Endometrial microvascular endothelial cells (primary cell): ENCODE measurements around the gene AANAT. TPM values are rescaled to one million over a fixed set of nuclear protein-coding genes. Genes with fewer than 3 reads are reported as not detected.

Experiments used
- in situ Hi-C: cut with HindIII; loops from 2 replicates; pipeline ENCODE4 v1.10.0; 2017; ENCODE audit warnings: low sequenced_read_pairs, low pct_unique_long_range_greater_than_20kb; ENCODE audit errors: inconsistent ontology term
- total RNA-seq: library from RNA; depleted of rRNA; stranded (reverse); fragments of >200 nt; gene quantifications from one replicate; pipeline ENCODE4 v1.2.3, GENCODE V29; 2015; ENCODE audit errors: inconsistent ontology term

Gene AANAT
- total RNA-seq, 1 donor from 2014 or later: not detected

DNA sequence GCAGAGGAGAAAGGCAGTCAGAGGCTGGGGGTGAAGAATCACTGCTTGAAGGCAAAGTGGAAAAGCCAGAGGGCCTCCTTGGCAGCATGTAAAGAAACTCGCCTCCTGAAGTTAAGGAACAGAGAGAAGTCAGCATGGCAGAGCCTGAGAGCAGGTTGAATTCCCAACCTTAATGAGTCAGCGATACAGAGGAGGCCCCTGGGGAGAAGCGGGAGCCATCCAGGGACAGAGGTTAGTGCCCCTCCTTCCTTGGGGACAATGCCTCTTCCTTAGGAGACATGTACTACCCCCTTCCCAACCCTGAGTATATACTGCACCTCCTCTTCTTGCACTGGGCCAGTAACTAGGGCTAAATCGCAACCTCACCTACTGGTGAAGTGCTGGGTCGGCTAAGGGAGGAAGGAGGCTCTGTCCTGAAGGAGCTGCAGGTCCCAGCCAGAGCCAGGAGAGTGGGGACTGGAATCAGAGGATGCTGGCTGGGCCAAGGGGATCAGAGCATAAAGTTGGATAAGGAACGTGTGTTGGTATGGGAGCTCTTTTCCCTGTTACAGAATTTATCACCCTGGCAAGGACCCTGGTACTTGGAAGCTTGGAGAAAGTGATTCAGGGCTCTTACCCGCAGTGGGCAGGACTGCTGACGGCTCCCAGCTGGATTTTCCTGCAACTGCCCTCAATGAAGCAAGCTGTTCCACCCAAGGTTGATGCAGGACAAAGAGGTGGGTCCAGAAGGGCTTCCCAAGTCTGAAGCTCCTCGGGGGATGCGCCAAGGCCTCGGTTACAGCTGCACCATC, 5.4 kb upstream of the AANAT start:
- in situ Hi-C loops: no loop called here

DNA sequence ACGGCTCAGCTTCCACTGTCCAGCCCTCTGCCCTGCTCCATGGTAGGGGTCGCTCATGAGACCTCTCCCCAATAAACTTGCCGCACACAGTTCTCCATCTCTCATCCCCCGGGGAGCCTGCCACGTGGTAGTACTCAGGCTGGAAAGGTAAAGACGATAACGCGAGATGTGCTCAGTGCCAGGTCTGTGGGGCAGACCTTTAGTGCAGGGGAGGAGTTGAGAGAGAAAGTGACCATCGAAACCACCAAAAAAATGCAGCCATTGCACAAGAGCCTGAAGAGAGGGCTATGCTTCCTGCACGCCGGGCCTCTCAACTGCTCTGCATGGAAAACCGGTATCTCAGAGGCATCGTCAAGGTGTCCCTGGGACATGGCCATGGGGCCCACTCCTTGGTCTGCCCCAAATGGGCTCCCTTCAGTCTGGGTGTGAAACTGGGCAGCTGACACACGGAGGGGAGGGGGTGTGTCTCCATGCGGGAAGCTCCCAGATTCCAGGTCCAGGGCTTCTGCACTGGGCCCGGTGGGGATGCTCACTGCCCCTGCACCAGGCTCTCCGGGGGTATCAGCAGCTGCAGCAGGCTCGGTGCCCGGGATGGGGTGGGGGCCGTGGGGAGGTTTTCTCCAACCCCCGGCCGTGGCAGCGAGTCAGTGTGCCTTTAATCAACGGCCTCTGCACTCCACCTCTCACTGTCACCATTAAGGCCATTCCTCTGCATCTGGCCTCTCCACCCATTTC, 4.7 kb upstream of the AANAT start:
- in situ Hi-C loops: no loop called here

DNA sequence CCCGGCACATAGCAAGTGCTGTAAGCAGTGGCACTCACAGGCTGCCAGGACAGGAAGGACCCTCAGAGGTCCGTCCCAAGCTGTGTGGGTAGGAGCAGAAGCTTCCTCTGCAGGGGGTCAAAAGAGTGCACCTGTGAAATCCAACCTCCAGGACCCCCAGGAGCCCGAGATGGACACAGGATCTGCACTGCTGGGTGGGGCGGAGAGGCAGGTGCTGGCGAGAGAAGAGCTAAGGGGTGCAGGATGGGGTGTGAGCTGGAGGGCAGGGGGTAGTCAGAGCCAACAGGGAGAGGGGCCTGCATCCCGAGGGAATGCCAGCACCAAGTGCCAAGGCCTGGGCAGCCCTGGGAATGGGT, 650 bp upstream of the AANAT start:
- in situ Hi-C loops: no loop called here

DNA sequence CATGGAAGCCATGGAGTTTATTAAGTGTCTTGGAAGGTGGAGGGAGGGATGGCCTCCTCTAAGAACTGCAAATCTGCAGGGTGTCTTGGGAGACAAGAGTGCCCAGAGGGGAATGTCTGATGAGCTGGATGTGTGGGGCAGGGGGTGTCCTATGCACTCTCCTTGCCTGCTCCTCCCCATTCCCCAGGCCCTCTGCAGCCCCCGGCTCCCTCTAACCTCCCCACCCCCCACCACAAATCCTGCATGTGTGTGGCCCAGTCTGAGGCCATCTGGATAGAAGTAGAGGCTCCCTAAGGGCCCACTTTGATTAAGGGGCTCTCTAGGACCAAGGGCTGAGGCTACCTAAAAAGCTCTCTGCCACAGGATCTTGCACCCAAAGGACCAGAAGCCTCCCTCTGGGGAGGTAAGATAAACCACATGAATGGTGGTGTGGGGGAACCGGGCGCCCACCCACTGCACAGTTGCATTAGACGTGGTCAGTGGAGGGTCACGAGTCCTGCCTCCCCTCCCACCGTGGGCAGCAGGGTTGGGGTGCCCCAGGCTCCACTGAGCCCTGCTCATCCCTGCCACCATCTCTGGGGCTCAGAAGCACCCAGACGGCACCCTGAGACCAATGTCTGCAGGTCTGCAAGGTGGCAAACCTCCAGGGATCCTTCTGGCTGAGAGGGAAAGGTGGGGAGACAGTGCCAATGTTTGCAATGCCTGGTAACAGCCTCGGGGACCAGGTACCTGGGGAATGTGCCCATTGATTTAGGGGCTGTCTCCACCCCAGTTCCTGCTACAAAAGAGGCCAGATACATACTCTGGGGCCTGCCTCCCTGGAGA, 618 bp downstream of the AANAT start:
- in situ Hi-C loops: no loop called here

DNA sequence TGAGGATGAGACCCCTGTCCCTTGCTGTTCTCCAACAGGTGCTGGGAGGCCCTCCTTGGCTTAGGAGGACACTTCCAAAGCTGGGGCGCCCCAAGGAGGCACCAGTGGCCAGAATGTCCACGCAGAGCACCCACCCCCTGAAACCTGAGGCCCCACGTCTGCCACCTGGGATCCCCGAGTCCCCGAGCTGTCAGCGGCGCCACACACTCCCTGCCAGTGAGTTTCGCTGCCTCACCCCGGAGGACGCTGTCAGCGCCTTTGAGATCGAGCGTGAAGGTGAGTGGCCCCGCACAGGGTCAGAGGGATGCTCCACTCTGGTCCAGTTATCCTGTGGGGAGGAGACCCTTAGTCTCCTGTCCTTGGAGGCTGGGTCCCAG, 1.2 kb downstream of the AANAT start:
- in situ Hi-C loops: no loop called here

DNA sequence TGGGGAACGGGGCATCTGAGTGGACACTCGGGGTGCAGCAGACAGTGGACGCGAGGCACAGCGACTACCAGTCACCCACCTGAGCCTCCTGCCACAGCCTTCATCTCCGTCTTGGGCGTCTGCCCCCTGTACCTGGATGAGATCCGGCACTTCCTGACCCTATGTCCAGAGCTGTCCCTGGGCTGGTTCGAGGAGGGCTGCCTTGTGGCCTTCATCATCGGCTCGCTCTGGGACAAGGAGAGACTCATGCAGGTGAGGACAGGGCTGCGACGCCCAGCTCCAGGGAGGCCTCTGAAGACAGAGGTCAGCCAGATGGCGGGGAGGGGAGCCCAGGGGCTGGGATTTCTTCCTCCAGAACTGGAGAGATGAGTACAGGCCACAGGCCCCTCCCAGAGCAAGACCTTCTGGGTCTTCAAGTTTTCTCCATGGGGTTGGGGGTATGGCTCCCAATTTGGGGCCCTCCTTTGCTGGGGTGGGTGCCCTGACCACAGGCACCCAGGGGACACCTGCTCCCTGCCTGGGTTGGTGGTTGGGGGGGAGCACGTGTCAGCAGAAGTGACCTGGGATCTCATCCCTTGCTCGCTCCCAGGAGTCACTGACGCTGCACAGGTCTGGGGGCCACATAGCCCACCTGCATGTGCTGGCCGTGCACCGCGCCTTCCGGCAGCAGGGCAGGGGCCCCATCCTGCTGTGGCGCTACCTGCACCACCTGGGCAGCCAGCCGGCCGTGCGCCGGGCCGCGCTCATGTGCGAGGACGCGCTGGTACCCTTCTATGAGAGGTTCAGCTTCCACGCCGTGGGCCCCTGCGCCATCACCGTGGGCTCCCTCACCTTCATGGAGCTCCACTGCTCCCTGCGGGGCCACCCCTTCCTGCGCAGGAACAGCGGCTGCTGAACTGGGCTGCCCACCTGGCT, 1.9 kb downstream of the AANAT start:
- in situ Hi-C loops: no loop called here

DNA sequence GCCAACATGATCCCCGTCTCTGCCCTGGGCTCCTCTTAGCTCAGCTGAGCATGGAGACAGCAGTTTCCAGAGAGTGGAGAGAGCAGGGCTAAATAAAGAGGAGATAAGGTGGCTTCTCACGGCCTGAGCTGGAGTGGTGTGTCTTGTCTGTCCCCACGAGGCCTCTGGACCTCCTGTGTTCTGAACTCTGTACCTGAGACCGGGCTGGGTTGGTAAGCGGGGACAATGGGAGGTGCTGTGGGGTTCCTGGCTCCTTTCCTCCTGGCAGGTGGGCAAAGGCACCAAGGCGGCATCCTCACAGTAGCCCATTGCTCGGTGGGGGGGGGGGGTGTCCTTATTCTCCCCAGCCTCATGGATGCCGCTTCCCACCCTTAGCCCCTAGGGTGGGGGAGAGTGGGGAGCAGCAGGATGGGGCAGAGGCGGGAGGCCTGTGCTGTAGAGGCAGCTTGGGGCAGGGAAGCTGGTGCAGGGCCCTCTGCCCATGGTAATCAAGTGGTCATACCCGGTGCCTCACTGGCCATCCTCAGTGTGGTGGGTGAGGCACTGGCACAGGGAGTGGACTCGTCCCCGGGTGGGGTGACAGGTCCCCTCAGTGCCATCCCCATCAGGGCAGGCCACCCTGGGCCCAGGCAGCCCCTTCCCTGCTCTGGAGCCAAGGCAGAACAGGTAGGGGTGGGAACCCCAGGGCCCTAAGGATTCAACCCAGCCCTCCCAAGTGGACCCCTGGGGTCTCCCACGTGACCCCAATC, 2.8 kb downstream of the AANAT start:
- in situ Hi-C loops: no loop called here

DNA sequence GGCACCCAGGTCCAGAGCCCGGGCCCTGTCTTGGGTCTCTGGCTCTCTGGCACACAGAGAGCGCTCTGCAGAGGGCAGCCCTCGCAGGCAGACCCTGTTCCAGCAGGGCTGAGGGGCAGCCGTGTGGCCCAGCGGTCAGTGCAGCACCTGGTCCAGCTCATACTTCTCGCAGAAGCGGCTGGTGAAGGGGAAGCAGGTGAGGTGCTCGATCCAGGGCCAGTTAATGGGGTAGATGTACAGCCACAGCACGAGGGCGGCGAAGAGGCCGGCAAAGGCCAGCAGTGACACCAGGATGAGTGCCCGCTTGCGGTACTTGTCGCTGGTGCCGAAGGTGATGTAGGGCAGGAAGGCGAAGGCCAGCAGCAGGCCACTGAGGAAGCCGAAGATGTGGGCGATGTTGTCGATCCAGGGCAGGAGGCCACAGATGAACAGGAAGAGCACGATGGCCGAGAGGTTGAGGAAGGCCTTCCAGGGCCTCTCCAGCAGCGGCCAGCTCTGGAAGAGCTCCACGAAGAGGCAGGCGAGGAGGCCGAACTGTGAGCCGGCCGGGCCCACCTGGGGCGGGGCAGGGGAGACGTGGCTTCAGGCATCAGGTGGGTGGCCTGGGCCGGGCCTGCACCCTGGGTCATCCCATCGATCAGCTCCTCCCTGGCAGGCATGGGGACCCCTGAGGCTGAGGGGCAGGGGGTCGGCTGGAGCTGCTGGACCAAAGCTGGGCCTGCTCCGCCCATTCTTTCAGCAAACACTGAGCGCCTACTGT, 4.3 kb downstream of the AANAT start:
- in situ Hi-C loops: no loop called here

DNA sequence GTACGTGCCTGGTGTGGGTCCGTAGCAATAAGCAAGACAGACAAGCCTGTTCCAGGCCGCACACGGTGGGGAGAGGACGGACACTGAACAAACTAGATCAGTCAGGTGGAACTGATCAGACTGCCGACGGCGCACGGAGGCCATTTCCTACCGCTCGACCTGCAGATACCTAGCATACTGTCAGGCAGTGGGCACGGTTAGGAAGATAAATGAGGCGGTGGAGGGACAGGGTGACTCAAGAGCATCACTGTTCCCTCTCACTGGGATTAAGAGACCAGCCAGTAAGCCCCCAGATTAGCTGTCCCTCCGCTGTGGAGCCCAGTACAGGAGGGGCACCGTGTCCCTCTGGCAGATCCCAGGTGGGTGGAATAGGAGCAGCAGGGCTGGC, 4.8 kb downstream of the AANAT start:
- in situ Hi-C loops: no loop called here

DNA sequence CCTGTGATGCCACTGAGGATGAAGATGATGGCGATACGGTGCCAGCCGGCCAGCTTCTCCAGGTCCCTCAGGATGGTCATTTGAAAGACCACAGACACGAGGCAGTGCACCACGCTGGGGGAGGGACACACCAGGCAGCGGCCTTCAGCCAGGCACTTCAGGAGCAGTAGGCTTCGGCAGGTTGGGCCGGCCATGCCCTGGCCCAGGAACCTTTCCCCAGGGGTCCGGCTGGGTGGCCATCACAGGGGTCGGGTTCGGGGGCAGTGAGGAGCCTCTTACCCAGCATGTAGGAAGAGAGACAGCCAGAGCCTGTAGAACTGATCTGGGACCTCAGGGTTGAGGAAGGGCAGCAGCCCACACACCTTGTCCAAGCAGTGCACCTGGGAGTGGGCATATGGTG, 5.3 kb downstream of the AANAT start:
- in situ Hi-C loops: no loop called here

DNA sequence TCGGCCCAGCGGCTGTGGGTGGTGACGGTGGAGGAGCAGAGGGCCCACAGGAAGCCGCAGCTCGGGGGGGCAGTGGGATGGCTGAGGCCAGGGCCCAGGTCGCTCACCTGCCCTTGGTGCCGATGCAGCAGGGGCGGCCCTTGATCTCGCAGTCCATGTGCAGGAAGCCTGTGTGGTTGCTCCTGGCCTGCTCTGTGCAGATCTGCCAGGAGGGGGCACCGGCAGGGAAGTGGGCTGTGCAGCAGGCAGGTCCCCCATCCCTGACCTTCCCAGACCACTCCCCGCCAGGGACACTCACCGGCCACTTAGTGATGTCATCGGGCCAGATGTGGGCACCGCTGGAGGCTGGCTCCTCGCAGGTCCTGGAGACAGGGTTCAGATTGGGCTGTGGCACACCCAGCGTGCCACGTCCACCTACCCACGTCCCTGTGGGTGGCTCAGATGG, 6.2 kb downstream of the AANAT start:
- in situ Hi-C loops: no loop called here

DNA sequence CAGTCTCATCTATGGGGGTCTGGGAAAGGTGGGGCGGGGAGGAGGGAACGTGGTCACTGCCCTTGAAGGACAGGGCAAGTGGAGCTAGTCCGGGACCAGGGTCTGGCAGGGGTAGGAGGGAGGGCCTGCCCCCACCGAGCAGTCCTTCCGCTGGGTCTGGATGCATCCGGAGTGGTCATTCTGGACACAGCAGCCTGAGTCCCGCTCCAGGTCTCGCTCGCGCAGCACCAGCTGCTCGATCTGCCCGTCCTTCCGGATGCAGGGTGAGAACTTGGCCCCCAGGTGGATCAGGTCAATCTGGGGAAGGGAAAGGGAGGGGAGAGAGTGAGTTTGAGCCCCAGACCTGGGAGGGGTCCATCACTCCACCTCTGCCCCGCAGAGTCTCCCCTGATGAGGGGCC, 6.8 kb downstream of the AANAT start:
- in situ Hi-C loops: no loop called here

DNA sequence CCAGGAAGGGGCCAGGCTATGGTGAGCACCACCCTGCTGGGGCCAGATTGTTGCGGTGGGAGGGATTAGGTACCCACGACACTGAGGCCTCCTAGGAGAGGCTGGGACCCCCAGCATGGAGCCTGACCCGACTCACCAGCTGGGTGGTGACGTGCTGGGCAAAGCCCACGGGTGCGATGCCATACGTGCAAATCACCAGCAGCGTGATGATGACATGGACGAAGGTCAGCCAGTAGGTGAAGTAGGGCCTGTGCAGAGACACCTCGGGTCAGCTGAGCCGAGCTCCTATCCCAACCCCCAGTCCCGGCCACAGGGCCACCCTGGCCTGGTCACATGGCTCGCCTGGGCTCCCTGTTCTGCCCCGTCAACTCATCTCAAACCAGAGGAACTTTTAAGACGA, 7.5 kb downstream of the AANAT start:
- in situ Hi-C loops: no loop called here

DNA sequence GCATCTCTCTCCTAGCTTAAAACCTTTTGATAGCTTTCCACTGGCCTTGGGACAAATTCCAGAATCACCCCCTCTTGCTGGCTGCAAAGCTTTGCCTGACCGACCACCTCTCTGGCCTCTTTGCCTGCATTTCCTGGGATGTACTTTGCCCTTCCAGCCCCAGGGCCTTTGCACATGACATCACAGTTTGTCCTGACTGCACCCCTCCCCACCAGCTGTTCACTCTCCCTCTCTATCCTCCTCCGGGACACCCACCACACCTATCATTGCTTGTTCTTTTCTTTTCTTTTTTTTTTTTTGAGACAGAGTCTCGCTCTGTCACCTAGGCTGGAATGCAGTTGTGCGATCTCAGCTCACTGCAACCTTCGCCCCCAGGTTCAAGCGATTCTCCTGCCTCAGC, 7.9 kb downstream of the AANAT start:
- in situ Hi-C loops: no loop called here

DNA sequence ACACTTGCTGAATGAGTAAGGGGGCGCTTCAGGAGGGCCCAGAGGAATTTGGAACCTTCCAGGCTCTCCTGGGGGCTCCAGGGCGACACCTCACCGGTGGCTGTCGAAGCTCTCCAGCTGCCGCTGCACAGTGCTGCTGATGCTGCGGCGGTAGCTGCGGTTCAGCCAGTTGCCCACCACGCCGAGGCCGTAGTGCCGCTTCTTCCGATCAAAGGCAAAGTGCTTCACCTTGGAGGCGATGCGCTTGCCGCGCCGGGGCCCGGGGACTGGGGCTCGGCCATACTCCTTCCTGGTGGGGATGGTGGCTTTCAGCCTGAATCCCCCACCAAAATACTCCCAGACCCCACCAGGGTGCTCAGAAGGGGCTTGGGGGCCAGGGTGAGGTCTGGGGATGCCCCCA, 9.3 kb downstream of the AANAT start:
- in situ Hi-C loops: no loop called here

DNA sequence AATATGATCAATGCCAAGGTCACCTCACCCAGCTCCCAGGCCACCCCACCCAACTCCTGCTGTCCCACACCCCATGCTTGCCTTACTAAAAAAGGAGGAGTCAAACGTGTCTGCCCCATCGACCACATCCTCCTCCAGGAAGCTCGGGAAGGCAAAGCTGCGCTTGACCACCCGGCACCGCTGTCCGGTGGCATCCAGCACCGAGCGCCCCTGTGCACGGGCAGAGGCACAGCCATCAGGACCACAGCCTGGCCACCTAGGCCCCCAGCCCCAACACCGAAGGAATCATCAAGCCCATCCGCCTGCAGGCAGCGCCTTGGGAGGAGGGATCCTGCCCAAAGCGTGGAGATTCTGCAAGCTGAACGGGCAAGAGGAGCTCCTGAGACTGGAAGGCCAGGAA, 10.2 kb downstream of the AANAT start:
- in situ Hi-C loops: no loop called here

DNA sequence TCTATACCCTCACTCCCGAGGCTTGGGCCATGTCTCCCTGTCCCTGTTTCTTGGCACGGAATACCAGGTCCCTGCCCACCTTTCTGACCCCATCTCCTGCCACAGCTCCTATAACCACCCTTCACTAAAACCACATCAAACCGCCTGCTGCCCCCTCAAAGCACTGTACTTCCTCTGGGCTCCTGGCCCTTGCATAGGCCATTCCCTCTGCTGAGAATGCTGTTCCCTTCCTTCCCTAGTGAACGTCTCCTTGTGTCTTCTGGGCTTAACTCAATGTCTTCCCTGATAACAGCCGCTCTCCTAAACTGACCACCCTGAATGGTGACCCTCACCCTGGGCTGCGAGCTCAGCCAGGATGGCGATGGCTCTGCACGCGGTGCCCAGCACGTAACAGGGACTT, 10.7 kb downstream of the AANAT start:
- in situ Hi-C loops: no loop called here
